ENCODE data around the gene FN3K.

DNA sequence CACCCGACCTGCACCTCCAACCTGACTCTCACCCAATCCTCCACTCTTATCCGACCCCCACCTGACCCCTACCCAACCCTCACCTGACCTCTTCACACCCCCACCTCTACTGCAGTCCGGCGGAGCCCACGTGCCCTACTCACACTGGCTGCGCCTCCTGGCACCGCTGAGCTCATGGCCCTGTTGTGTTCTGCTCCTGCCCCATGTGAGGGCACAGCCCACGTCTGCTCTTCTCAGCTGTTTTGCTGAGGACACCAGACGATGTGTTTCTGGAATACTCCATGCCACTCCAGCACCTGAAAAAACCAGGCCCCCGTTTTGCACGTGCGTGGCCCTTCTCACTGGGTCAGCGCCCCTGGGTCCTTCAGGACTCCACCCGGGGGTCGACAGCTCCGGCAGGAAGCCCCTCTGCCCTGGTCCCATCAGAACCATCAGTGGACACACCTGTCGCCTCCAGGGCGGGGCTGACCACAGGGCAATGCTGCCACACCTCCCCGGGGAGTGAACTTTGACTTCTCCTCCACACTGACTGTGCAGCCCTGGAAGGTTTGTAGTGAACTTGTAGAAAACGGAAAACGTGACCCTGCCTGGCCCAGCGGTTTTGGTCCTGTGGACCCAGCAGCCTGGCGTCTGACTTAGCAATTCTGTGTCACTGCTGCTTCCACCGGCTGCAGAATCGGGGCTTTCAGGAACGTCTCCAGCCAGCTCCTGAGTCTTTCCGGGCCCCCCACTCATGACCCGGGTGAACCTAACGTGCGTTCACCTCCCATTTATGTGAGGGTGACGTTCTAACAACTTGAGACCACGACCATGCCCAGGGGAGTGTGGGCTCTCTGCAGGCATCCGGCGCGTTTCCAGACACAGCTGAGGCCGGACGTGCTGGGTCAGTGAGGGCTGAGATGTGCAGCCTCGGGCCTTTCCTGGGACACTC, 31.2 kb upstream of the FN3K start:
- TF ChIP-seq MYNN (tag by site-specific recombination; IDR thresholded peaks at IDR 0.05; ENCODE audit: borderline replicate concordance) (no peak), CTCF (tag by site-specific recombination; IDR thresholded peaks at IDR 0.05) (no peak), ZBTB21 (tag by site-specific recombination; IDR thresholded peaks at IDR 0.05) (no peak), HOXD13 (CRISPR knock-in tag; IDR thresholded peaks at IDR 0.05; ENCODE audit: borderline replicate concordance) (no peak), REST (tag by site-specific recombination; IDR thresholded peaks at IDR 0.05) (no peak), ZNF76 (tag by site-specific recombination; IDR thresholded peaks at IDR 0.05; ENCODE audit: borderline replicate concordance, low read depth) (no peak), KLF16 (tag by site-specific recombination; IDR thresholded peaks at IDR 0.05) (no peak), ZNF24 (tag by site-specific recombination; IDR thresholded peaks at IDR 0.05) (no peak), ZNF121 (tag by site-specific recombination; IDR thresholded peaks at IDR 0.05) (no peak), ZNF488 (tag by site-specific recombination; IDR thresholded peaks at IDR 0.05) (no peak), ZNF830 (tag by site-specific recombination; IDR thresholded peaks at IDR 0.05; ENCODE audit: low read depth) (no peak)
- TF ChIP-seq, protein P1, sequence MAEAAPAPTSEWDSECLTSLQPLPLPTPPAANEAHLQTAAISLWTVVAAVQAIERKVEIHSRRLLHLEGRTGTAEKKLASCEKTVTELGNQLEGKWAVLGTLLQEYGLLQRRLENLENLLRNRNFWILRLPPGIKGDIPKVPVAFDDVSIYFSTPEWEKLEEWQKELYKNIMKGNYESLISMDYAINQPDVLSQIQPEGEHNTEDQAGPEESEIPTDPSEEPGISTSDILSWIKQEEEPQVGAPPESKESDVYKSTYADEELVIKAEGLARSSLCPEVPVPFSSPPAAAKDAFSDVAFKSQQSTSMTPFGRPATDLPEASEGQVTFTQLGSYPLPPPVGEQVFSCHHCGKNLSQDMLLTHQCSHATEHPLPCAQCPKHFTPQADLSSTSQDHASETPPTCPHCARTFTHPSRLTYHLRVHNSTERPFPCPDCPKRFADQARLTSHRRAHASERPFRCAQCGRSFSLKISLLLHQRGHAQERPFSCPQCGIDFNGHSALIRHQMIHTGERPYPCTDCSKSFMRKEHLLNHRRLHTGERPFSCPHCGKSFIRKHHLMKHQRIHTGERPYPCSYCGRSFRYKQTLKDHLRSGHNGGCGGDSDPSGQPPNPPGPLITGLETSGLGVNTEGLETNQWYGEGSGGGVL (tag by site-specific recombination; IDR thresholded peaks at IDR 0.05), result no peak
- TF ChIP-seq, protein P2, sequence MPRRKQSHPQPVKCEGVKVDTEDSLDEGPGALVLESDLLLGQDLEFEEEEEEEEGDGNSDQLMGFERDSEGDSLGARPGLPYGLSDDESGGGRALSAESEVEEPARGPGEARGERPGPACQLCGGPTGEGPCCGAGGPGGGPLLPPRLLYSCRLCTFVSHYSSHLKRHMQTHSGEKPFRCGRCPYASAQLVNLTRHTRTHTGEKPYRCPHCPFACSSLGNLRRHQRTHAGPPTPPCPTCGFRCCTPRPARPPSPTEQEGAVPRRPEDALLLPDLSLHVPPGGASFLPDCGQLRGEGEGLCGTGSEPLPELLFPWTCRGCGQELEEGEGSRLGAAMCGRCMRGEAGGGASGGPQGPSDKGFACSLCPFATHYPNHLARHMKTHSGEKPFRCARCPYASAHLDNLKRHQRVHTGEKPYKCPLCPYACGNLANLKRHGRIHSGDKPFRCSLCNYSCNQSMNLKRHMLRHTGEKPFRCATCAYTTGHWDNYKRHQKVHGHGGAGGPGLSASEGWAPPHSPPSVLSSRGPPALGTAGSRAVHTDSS (tag by site-specific recombination; IDR thresholded peaks at IDR 0.05), result no peak

All from HEK293 (cell line).